Measurements from ENCODE around the gene ANKRD17.

The ANKRD17 gene

GRCh38 chr4:73028621-73029020 is 230.0 kb downstream of the ANKRD17 start:
- H3K4me1 ChIP-seq (ENCODE audit: control insufficient read depth, insufficient read depth, low read length) = no peaks in the 10 kb centered on the region
- H3K27me3 ChIP-seq (ENCODE audit: control insufficient read depth, insufficient read depth, low read length) = no peaks in the 10 kb centered on the region
- H3K4me3 ChIP-seq (ENCODE audit: low read depth, low read length) = no peak overlapping the region
- H3K9ac ChIP-seq (ENCODE audit: low read depth, low read length) = no peak overlapping the region
- H3K9me3 ChIP-seq (ENCODE audit: control insufficient read depth, insufficient read depth, low read length) = no peaks in the 10 kb centered on the region
- H3K36me3 ChIP-seq (ENCODE audit: control insufficient read depth, insufficient read depth, low read length) = no peaks in the 10 kb centered on the region

Data from iPS-15b (cell line).